OCI-LY7 (cell line): ENCODE measurements around the gene SNX15. TPM values are rescaled to one million over a fixed set of nuclear protein-coding genes. Genes with fewer than 3 reads are reported as not detected.
A peak's percentile ranks its signal among the peaks of the same experiment; 100 is the strongest.

Experiments
- BruUV-seq: library from RNA; stranded (reverse); fragments of 400-500 nt; replicated peaks from 2 replicates; lab custom pipeline; 2021; lab: Mats Ljungman, UMichigan
- CTCF ChIA-PET: fragments of 300-600 bp; sonication (Branson Sonifier 250); formaldehyde crosslinking; loops from one replicate; lab custom pipeline; 2022; ENCODE audit warnings: antibody characterized with exemption; ENCODE audit not compliant: unreplicated experiment; lab: Charles Lee
- POLR2A ChIA-PET: fragments of 300-600 bp; sonication (Branson Sonifier 250); formaldehyde crosslinking; loops from one replicate; lab custom pipeline; 2022; ENCODE audit warnings: antibody characterized with exemption; lab: Charles Lee
- DNase-seq: peaks from one replicate; pipeline ENCODE4 v3.0.0-alpha.2; 2015; ENCODE audit warnings: low spot score
- H2AFZ ChIP-seq: fragments of 200-600 bp; sonication (generic), shearing (Covaris generic); 2 replicates; pipeline ENCODE4 v1.6.1; 2014; ENCODE audit warnings: mild to moderate bottlenecking, antibody characterized with exemption, low read length, moderate library complexity
- H3K27ac ChIP-seq: fragments of 200-600 bp; sonication (generic); 2 replicates; pipeline ENCODE4 v1.5.1; 2014; ENCODE audit warnings: mixed run types, low read depth, mild to moderate bottlenecking, moderate library complexity, low read length, inconsistent platforms; ENCODE audit not compliant: poor library complexity, severe bottlenecking
- H3K36me3 ChIP-seq: fragments of 200-600 bp; sonication (generic); 2 replicates; pipeline ENCODE4 v1.6.1; 2014; ENCODE audit warnings: mild to moderate bottlenecking, antibody characterized with exemption, low read length, moderate library complexity, mixed read lengths; ENCODE audit not compliant: insufficient read depth
- H3K4me1 ChIP-seq: fragments of 200-600 bp; sonication (generic); 2 replicates; pipeline ENCODE4 v1.5.1; 2014; ENCODE audit warnings: mild to moderate bottlenecking, low read length; ENCODE audit not compliant: insufficient read depth, poor library complexity, severe bottlenecking
- H3K4me2 ChIP-seq: fragments of 200-600 bp; sonication (generic); 2 replicates; pipeline ENCODE4 v1.6.1; 2014; ENCODE audit warnings: mild to moderate bottlenecking, low read length
- H3K4me3 ChIP-seq: fragments of 200-600 bp; sonication (generic); 2 replicates; pipeline ENCODE4 v1.5.1; 2014; ENCODE audit warnings: mild to moderate bottlenecking, low read depth, low read length; ENCODE audit not compliant: poor library complexity, severe bottlenecking
- H3K79me2 ChIP-seq: fragments of 200-600 bp; sonication (generic); 2 replicates; pipeline ENCODE4 v1.6.1; 2016; ENCODE audit warnings: low read depth, mild to moderate bottlenecking, low read length, moderate library complexity, mixed read lengths; ENCODE audit not compliant: insufficient read depth
- H3K9me2 ChIP-seq: fragments of 200-600 bp; sonication (generic); 2 replicates; pipeline ENCODE4 v1.6.1; 2016; ENCODE audit warnings: mild to moderate bottlenecking, low read length, mixed read lengths; ENCODE audit not compliant: insufficient read depth
- H3K9me3 ChIP-seq: fragments of 200-600 bp; sonication (generic); 2 replicates; pipeline ENCODE4 v1.6.1; 2014; ENCODE audit warnings: mild to moderate bottlenecking, mixed run types, low read length, mixed read lengths
- H4K20me1 ChIP-seq: fragments of 200-600 bp; sonication (generic); 2 replicates; pipeline ENCODE4 v1.6.1; 2014; ENCODE audit warnings: mild to moderate bottlenecking, antibody characterized with exemption, low read length, moderate library complexity, mixed read lengths; ENCODE audit not compliant: insufficient read depth
- CTCF ChIP-seq: fragments of 200-600 bp; sonication (generic); conservative IDR thresholded peaks from 2 replicates; pipeline ENCODE4 v1.5.1; 2014; ENCODE audit warnings: mild to moderate bottlenecking, antibody characterized with exemption, low read length, moderate library complexity, mixed read lengths
- EZH2phosphoT487 ChIP-seq: fragments of 200-600 bp; sonication (generic); IDR thresholded peaks from 2 replicates; pipeline ENCODE4 v1.6.1; 2018; ENCODE audit warnings: low read depth, borderline replicate concordance, mild to moderate bottlenecking, mixed run types, antibody characterized with exemption, low read length, moderate library complexity, mixed read lengths
- intact Hi-C: fragments of 100-400 bp; cut with micrococcal nuclease; formaldehyde crosslinking; loops from one replicate; pipeline ENCODE4 v1.10.0; 2022; ENCODE audit not compliant: unreplicated experiment
- total RNA-seq, 2 experiments: library from RNA; depleted of rRNA in 1 of 2; stranded (reverse); fragments of >200 nt in 1 of 2; shearing (Covaris generic) in 1 of 2; gene quantifications; 2 replicates each; pipeline ENCODE4 v1.2.3, GENCODE V29; 2014 to 2022

SNX15 gene
- total RNA-seq, 2 experiments from 2014 or later: 25.9 to 28.3 TPM

- Histone ChIP-seq H3K9me2 (no peaks in the 10 kb centered on the region), H3K79me2 (no peaks in the 10 kb centered on the region), H3K9me3 (no peaks in the 10 kb centered on the region), H3K27ac (peak overlapping the region; percentile 79), H3K4me2 (peak overlapping the region; percentile 78), H3K4me1 (peaks cover 46% of the 10 kb centered on the region), H3K36me3 (no peaks in the 10 kb centered on the region), H4K20me1 (no peaks in the 10 kb centered on the region), H2AFZ (peak overlapping the region; percentile 75; the same call in 1 of the 2 replicates), H3K4me3 (peak overlapping the region; percentile 51)
- POLR2A ChIA-PET: no interaction called here
- peak; percentile 74 for DNase-seq
- TF ChIP-seq EZH2phosphoT487 (no peak), CTCF (no peak)
- intact Hi-C loops: loop anchor here (2.0 kb wide), 1 partner anchor 74 kb away; the partner anchor contains the start of gene ATG2A
- no TSS peak for BruUV-seq
- CTCF ChIA-PET: no interaction called here
Observed at GRCh38 chr11:64990222-64990923, 36.9 kb upstream of the SNX15 start.

DNA sequence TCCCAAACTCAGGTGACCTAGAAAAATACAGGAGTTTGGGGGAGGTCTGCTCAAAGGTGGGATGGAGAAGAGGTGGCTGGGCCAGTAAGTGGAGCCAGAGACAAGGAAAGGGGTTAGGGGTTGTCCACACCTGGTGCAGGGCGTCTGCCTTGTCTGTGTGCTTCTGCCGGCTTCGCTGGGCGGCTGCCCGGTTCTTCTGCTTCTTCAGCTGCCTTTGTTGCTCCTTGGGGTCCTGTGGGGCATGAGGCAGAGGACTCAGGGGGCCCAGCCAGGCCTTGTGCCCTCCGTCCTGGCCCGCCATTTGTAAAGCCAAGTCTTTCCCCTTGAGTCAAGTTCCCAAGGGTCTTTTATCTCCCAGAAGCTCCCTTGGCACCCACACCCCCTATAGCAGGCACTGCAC is 32.9 kb upstream of the SNX15 start:
- ChIA-PET CTCF (no interaction called here), POLR2A (no interaction called here)
- Histone ChIP-seq H3K79me2 (no peaks in the 10 kb centered on the region), H3K9me3 (no peaks in the 10 kb centered on the region), H3K4me1 (peaks cover 55% of the 10 kb centered on the region), H3K36me3 (no peaks in the 10 kb centered on the region), H3K4me2 (no peak overlapping the region), H3K27ac (no peak overlapping the region), H4K20me1 (no peaks in the 10 kb centered on the region), H3K9me2 (no peaks in the 10 kb centered on the region), H2AFZ (no peak overlapping the region), H3K4me3 (no peak overlapping the region)
- BruUV-seq: no TSS peak
- DNase-seq: no peak
- intact Hi-C loops: no loop called here
- TF ChIP-seq EZH2phosphoT487: no peak
- no peak for TF ChIP-seq CTCF

GRCh38 chr11:64996327-64996709 is 30.9 kb upstream of the SNX15 start:
- Histone ChIP-seq H3K9me2 (no peaks in the 10 kb centered on the region), H4K20me1 (no peaks in the 10 kb centered on the region), H2AFZ (peak overlapping the region; percentile 77), H3K4me1 (peaks cover 35% of the 10 kb centered on the region), H3K27ac (no peak overlapping the region), H3K79me2 (no peaks in the 10 kb centered on the region), H3K4me3 (peak overlapping the region; percentile 0), H3K36me3 (no peaks in the 10 kb centered on the region), H3K4me2 (peak overlapping the region; percentile 35), H3K9me3 (no peaks in the 10 kb centered on the region)
- no peak for DNase-seq
- TF ChIP-seq CTCF: no peak
- TF ChIP-seq EZH2phosphoT487: no peak
- intact Hi-C loops: no loop called here
- POLR2A ChIA-PET: interaction anchor here (1.0 kb wide), 1 partner anchor 20 kb away, joined by 3 read pairs; no protein-coding TSS in a partner anchor
- CTCF ChIA-PET: interaction anchor here (0.6 kb wide), 1 partner anchor 148 kb away, joined by 4 read pairs; no protein-coding TSS in a partner anchor
- no TSS peak for BruUV-seq
